ENCODE data around the gene LRRC32. TPM values are rescaled to one million over a fixed set of nuclear protein-coding genes. Genes with fewer than 3 reads are reported as not detected.

Gene LRRC32
- total RNA-seq, 1 experiment from 2014 or later: not detected

Other genes starting within 250 kb of the LRRC32 start
- gene EMSY, start 225.7 kb downstream of the LRRC32 start, total RNA-seq (2014; rRNA removed; shearing (Covaris generic)): 6.3 and 12.8 TPM in 2 replicates
- gene TSKU, start 112.6 kb upstream of the LRRC32 start, total RNA-seq (2014; rRNA removed; shearing (Covaris generic)): 15.3 and 22.9 TPM in 2 replicates
- 26.2 and 45.7 TPM in 2 replicates for gene ACER3, start 190.2 kb upstream of the LRRC32 start, total RNA-seq (2014; rRNA removed; shearing (Covaris generic))